Putamen (tissue), 1 donor: Measurements from ENCODE around the gene PDCL3.
A peak's percentile ranks its signal among the peaks of the same experiment; 100 is the strongest.

Experiments
- DNase-seq: peaks from one replicate; pipeline ENCODE4 v3.0.0-alpha.2; 2016; ENCODE audit warnings: low spot score

The PDCL3 gene

GRCh38 chr2:100560216-100560830 lies 2.5 kb upstream of the PDCL3 start:
- no peak for DNase-seq

- no peak for DNase-seq
Measured at GRCh38 chr2:100561191-100561590, 1.6 kb upstream of the PDCL3 start.

GRCh38 chr2:100563407-100564247 lies 834 bp downstream of the PDCL3 start:
- DNase-seq: no peak

- DNase-seq: no peak
Measured at GRCh38 chr2:100568989-100569388, 6.2 kb downstream of the PDCL3 start.

DNA sequence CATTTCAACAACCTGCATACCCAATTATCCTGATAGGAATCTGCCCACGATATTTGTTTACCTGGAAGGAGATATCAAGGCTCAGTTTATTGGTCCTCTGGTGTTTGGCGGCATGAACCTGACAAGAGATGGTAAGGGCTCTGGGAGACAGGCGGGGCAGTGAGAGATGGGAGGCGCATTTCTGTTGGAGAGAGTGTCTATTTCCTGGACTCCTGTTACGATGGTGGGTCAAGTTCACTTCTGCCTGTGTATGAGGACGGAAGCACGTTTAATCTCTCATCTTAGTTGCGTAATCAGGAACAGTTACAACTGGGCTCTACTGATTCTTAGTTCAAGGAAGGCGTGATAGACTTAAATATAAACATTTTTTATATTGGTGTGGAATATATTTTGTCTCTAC lies 8.9 kb downstream of the PDCL3 start:
- DNase-seq: no peak

DNA sequence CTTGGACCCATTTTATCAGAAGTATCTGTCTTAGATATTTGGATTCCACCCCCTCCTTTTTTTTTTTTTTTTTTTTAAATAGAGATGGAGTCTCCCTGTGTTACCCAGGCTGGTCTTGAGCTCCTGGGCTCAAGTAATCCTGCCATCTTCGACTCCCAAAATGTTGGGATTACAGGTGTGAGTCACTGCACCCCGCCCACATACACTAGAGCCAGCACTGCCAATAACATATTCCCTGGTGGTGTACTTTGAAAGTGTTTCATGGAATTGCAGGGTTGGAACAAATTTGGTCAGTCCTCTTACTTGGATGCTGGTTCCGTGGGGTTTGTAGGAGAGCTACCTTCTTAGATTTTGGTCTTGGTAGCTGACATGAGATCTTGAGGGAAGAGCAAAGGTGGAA lies 15.0 kb downstream of the PDCL3 start:
- DNase-seq: no peak

GRCh38 chr2:100580367-100581276 lies 17.8 kb downstream of the PDCL3 start:
- no peak for DNase-seq

GRCh38 chr2:100581277-100581612 lies 18.5 kb downstream of the PDCL3 start:
- no peak for DNase-seq

- DNase-seq: no peak
Measured at GRCh38 chr2:100584816-100585215, 22.0 kb downstream of the PDCL3 start.

DNA sequence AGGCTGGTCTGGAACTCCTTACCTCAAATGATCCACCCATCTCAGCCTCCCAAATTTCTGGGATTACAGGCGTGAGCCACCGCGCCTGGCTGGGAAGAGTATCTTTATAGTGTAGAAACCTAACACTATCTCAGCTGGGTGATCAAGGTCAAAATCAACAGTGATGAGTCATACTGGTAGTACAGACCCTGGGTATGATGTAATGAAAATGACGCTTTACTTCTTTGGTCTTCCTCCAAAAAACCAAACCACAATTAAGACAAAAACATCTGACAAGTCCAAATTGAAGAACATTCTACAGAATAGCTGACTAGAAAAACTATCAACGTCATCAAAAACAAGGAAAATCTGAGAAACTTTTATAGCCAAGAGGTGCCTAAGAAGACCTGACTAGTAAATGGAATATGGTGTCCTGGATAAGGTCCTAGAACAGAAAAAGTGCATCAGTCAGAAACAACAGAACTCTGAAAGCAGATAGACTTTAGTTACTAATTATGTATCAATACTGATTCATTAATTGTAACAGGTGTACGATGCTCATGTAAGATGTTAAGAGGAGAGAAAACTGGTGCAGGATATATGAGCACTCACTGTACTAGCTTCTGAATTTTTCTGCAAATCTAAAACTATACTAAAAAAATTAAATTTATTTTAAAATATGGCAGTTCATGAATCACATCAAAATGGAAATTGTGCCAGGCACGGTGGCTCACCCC lies 25.4 kb downstream of the PDCL3 start:
- no peak for DNase-seq

GRCh38 chr2:100589527-100589926 lies 26.7 kb downstream of the PDCL3 start:
- no peak for DNase-seq

DNA sequence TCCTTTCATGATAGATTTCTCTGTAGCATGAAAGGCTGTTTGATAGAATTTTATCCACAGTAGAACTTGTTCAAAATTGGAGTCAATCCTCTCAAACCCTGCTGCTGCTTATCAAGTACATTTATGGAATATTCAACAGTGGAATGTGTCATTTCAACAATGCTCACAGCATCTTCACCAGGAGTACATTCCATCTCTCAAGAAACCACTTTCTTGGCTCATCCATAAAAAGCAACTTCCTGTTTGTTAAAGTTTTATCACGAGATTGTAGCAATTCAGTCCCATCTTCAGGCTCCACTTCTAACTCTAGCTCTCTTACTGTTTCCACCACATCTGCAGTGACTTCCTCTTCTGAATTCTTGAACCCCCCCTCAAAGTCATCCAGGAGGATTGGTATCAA lies 29.4 kb downstream of the PDCL3 start:
- DNase-seq: no peak

DNA sequence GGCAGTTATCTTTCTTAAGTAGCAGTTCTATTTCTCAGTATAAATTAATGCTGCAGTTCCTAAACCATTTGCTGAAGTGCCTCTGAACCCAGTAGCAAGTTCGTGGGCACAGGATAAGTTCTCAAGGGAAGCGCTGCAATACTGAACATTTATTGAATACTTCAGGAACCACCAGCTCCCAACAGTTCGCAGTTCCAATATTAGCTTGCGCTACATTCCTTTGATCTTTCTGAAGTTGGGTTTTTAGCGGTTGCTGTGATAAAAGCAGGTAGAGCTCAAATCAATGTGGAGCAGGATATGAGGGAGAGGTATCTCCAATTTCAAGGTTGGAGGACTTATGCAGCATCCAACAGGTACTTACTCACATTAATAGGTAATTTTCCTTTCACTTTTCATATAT lies 33.7 kb downstream of the PDCL3 start:
- DNase-seq: no peak

- no peak for DNase-seq
Measured at GRCh38 chr2:100599566-100599965, 36.8 kb downstream of the PDCL3 start.

- DNase-seq: no peak
Measured at GRCh38 chr2:100601661-100602060, 38.9 kb downstream of the PDCL3 start.

GRCh38 chr2:100603414-100603813 lies 40.6 kb downstream of the PDCL3 start:
- DNase-seq: no peak

DNA sequence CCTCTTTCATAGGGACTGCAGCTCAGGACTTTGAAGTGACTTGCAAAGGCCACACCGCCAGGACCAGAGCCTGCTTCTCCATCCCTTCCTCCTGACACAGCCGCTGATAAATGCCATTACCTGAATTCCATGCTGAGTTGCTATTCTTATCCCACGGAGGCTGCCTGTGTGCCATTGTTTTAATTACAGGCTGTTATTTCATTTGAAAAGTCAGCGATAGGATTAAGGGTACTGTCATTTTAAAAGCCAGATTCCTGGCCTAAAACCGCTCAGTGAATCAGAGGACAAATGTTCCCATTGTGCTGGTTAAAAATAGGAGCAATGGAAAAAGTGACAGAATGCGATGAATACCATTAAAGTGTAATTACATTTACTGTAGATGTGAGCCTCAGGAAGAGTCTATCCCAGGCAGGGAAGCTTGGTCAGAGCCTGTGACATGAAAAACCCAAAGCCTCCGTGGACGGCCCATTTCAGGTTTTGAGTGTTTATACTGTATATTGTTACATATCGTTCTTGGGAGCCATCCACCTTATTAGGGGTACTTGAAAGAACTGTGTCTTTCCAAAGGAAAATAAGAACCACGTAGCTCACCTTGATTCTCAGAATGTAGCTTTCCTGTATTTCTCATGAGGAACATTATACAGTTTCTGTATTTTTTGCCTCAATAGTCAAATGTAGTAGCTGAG lies 41.3 kb downstream of the PDCL3 start:
- DNase-seq: peak; percentile 68

- no peak for DNase-seq
Measured at GRCh38 chr2:100606332-100606725, 43.5 kb downstream of the PDCL3 start.

DNA sequence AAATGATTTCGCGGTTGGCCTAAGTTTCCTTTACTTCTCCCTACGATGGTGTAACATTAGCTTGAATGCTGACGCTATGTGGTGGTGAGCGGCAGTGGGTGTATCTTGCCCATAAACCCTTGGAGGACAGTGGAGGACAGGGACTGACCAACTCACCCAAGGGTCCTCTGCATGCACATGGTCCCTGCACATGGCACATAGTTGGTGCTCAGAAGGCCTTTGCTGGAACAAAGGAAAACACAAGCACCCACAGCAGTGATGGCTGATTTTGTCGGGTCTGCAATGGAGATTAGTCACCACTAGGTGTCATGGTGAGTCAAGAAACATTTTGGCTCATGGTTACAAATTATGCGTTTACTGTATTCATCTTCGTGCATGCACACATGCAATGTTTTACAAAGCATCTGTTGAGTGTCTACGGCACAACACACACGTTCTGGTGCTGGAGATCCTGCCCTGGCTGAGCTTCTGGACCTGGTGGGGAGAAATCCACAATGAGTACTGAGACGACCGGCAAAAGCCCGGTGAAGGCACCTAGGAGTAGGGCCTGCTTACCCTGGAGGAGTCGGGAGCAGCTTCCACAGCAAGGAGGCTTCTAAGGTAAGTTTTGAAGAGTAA lies 44.0 kb downstream of the PDCL3 start:
- DNase-seq: peak; percentile 53

- peak; percentile 81 for DNase-seq
Measured at GRCh38 chr2:100610381-100610831, 47.6 kb downstream of the PDCL3 start.
